GM12878 (cell line): ENCODE data around the gene PDZK1IP1. TPM values are rescaled to one million over a fixed set of nuclear protein-coding genes. Genes with fewer than 3 reads are reported as not detected.

Source experiments
- ATAC-seq: fragments of 200-7000 bp; cut with Tn5 transposase; 3 replicates; pipeline ENCODE4 v1.9.1; 2020; ENCODE audit warnings: mild to moderate bottlenecking, moderate library complexity
- BruUV-seq: library from RNA; stranded (reverse); fragments of 400-500 nt; replicated peaks from 2 replicates; lab custom pipeline; 2021; lab: Mats Ljungman, UMichigan
- CTCF ChIA-PET: fragments of 300-600 bp; sonication (Branson Sonifier 250); formaldehyde crosslinking; extraction: SDS; loops from one replicate; lab custom pipeline; 2021; ENCODE audit warnings: inconsistent platforms; lab: Yijun Ruan, JAX
- POLR2A ChIA-PET: fragments of 350-600 bp; formaldehyde crosslinking; extraction: SDS; loops from one replicate; lab custom pipeline; 2021; ENCODE audit warnings: inconsistent platforms; lab: Charles Lee
- RAD21 ChIA-PET: fragments of 300-600 bp; sonication (Branson Sonifier 250); formaldehyde crosslinking; loops from one replicate; lab custom pipeline; 2023; ENCODE audit warnings: antibody characterized with exemption; ENCODE audit not compliant: unreplicated experiment; lab: Charles Lee
- SMC1A ChIA-PET: fragments of 300-600 bp; sonication (Branson Sonifier 250); formaldehyde crosslinking; loops from one replicate; lab custom pipeline; 2023; ENCODE audit not compliant: unreplicated experiment, uncharacterized antibody; lab: Charles Lee
- DNase-seq: peaks from one replicate; pipeline ENCODE4 v3.0.0-alpha.2; 2011; ENCODE audit warnings: low read depth, low spot score
- FAIRE-seq: peaks from 3 replicates; lab custom pipeline; 2011; peaks lifted over from hg19 to GRCh38; lab: Jason Lieb, UNC
- H2AFZ ChIP-seq: 2 replicates; pipeline ENCODE4 v1.6.0; 2011; ENCODE audit warnings: low read depth, low read length, control low read depth; ENCODE audit not compliant: control insufficient read depth
- H3K27ac ChIP-seq: 2 replicates; pipeline ENCODE4 v1.5.1; 2011; ENCODE audit warnings: control low read depth; ENCODE audit not compliant: control insufficient read depth, insufficient read depth
- H3K27me3 ChIP-seq, 2 experiments: replicated peaks in 1 of 2; 2 replicates each; pipeline versions ENCODE4 v1.6.0 to v1.6.1; 2011; ENCODE audit warnings: low read length in 1 of 2; ENCODE audit not compliant: control insufficient read depth in 2 of 2, insufficient read depth in 2 of 2
- H3K36me3 ChIP-seq, 2 experiments: 2 replicates each; pipeline ENCODE4 v1.5.1; 2011; ENCODE audit warnings: low read length in 1 of 2; ENCODE audit not compliant: control insufficient read depth in 2 of 2, insufficient read depth in 2 of 2
- H3K4me1 ChIP-seq: 2 replicates; pipeline ENCODE4 v1.6.1; 2011; ENCODE audit warnings: mild to moderate bottlenecking, low read length, moderate library complexity, mixed read lengths; ENCODE audit not compliant: control insufficient read depth, insufficient read depth
- H3K4me2 ChIP-seq: 2 replicates; pipeline ENCODE4 v1.6.0; 2011; ENCODE audit warnings: control low read depth; ENCODE audit not compliant: control insufficient read depth, insufficient read depth
- H3K4me3 ChIP-seq: fragments of 200-600 bp; sonication (generic); 2 replicates; pipeline ENCODE4 v1.5.1; 2016
- H3K79me2 ChIP-seq: 2 replicates; pipeline ENCODE4 v1.6.0; 2011; ENCODE audit warnings: low read length; ENCODE audit not compliant: control insufficient read depth, insufficient read depth
- H3K9ac ChIP-seq: 2 replicates; pipeline ENCODE4 v1.8.0; 2011; ENCODE audit warnings: low read length, control low read depth, mixed read lengths; ENCODE audit not compliant: control insufficient read depth, insufficient read depth
- H3K9me3 ChIP-seq: replicated peaks from 3 replicates; pipeline ENCODE4 v1.5.1; 2011; ENCODE audit warnings: mild to moderate bottlenecking, low read length; ENCODE audit not compliant: control insufficient read depth, insufficient read depth
- H4K20me1 ChIP-seq: 2 replicates; pipeline ENCODE4 v1.6.0; 2011; ENCODE audit not compliant: control insufficient read depth, insufficient read depth
- BHLHE40 ChIP-seq, 2 experiments: fragments of 450-650 bp in 1 of 2; IDR thresholded peaks; 2 replicates each; pipeline ENCODE4 v1.6.1; 2011 to 2017; ENCODE audit warnings: low read depth in 2 of 2, borderline replicate concordance in 1 of 2, improper control_type of control experiment in 1 of 2, low read length in 1 of 2, mild to moderate bottlenecking in 1 of 2
- CHD4 ChIP-seq: fragments of 200-600 bp; sonication (generic); IDR thresholded peaks from 2 replicates; pipeline ENCODE4 v1.6.1; 2016; ENCODE audit warnings: mild to moderate bottlenecking
- GABPA ChIP-seq: IDR thresholded peaks from 2 replicates; pipeline ENCODE4 v1.6.1; 2014; ENCODE audit warnings: antibody characterized with exemption, low read depth, mild to moderate bottlenecking, inconsistent platforms
- HDGF ChIP-seq: fragments of 450-650 bp; IDR thresholded peaks from 2 replicates; pipeline ENCODE4 v1.6.1; 2016; ENCODE audit warnings: antibody characterized with exemption
- IRF5 ChIP-seq: fragments of 450-650 bp; IDR thresholded peaks from 2 replicates; pipeline ENCODE4 v1.6.1; 2017; ENCODE audit warnings: borderline replicate concordance
- KLF5 ChIP-seq: fragments of 450-650 bp; IDR thresholded peaks from 2 replicates; pipeline ENCODE4 v1.6.1; 2014; ENCODE audit warnings: mild to moderate bottlenecking; ENCODE audit not compliant: partially characterized antibody
- MTA2 ChIP-seq: fragments of 450-650 bp; IDR thresholded peaks from 2 replicates; pipeline ENCODE4 v1.6.1; 2016; ENCODE audit warnings: low read depth, mild to moderate bottlenecking, moderate library complexity
- NBN ChIP-seq: fragments of 450-650 bp; IDR thresholded peaks from 2 replicates; pipeline ENCODE4 v1.6.1; 2016
- NR2C1 ChIP-seq: fragments of 450-650 bp; IDR thresholded peaks from 2 replicates; pipeline ENCODE4 v1.6.1; 2017; ENCODE audit warnings: antibody characterized with exemption, mild to moderate bottlenecking, moderate library complexity
- PML ChIP-seq: IDR thresholded peaks from 2 replicates; pipeline ENCODE4 v1.6.1; 2012; ENCODE audit warnings: low read length, inconsistent platforms
- POLR2AphosphoS5 ChIP-seq: IDR thresholded peaks from 2 replicates; pipeline ENCODE4 v1.6.1; 2011; ENCODE audit warnings: mild to moderate bottlenecking, low read length, inconsistent platforms
- SP1 ChIP-seq: IDR thresholded peaks from one replicate; pipeline ENCODE4 v1.6.1; 2011; ENCODE audit warnings: low read depth, low read length
- SUZ12 ChIP-seq: fragments of 200-600 bp; sonication (generic); IDR thresholded peaks from one replicate; pipeline ENCODE4 v1.6.1; 2018; ENCODE audit warnings: antibody characterized with exemption, mild to moderate bottlenecking; ENCODE audit not compliant: unreplicated experiment
- TARDBP ChIP-seq: IDR thresholded peaks from 2 replicates; pipeline ENCODE4 v1.6.1; 2016; ENCODE audit warnings: borderline replicate concordance
- ZBED1 ChIP-seq: IDR thresholded peaks from 2 replicates; pipeline ENCODE4 v1.6.1; 2016; ENCODE audit warnings: borderline replicate concordance
- ZNF24 ChIP-seq: fragments of 450-650 bp; IDR thresholded peaks from 2 replicates; pipeline ENCODE4 v1.6.1; 2017; ENCODE audit warnings: antibody characterized with exemption, mild to moderate bottlenecking
- ZNF274 ChIP-seq: IDR thresholded peaks from one replicate; pipeline ENCODE4 v1.8.0; 2011; ENCODE audit not compliant: insufficient read length, insufficient read depth
- WGBS: methylation state at CpG from one replicate; pipeline ENCODE4 v1.1.6; 2016; ENCODE audit warnings: low lambda C conversion rate; ENCODE audit not compliant: insufficient replicate concordance, insufficient coverage; ENCODE audit errors: missing lambda C conversion rate; 5-methylcytosine and 5-hydroxymethylcytosine counted together
- in situ Hi-C: fragments of 300-500 bp; cut with MboI; formaldehyde crosslinking; loops from 9 replicates; pipeline ENCODE4 v1.14.3; 2018; ENCODE audit warnings: mixed read lengths
- intact Hi-C: fragments of 100-400 bp; cut with micrococcal nuclease; formaldehyde crosslinking; loops from one replicate; pipeline ENCODE4 v1.14.2; 2022; ENCODE audit not compliant: unreplicated experiment
- polyA plus RNA-seq, 11 experiments: library from polyadenylated mRNA; depleted of rRNA in 4 of 11; unstranded in 6 of 11; stranded (reverse) in 5 of 11; fragments of >200 nt; fragmentation: Nextera tagmentation in 4 of 11; fragmentation: Illumina TruSeq in 1 of 11; extraction: Ambion mirVana in 4 of 11; extraction: Trizol in 1 of 11; gene quantifications; 1 replicate in 1 of 11; 2 replicates in 10 of 11; pipeline versions ENCODE4 v1.2.1 to v1.2.3, GENCODE V29; 2011 to 2016; ENCODE audit warnings: inconsistent platforms in 2 of 11, missing spikeins in 2 of 11, low read depth in 1 of 11
- total RNA-seq, 4 experiments: library from RNA; depleted of rRNA in 3 of 4; stranded (reverse); fragments of >200 nt in 3 of 4; fragmentation: Illumina TruSeq in 1 of 4; extraction: Trizol in 1 of 4; gene quantifications; 2 replicates each; pipeline versions ENCODE4 v1.2.1 to v1.2.3, GENCODE V29; 2013 to 2021
- TF ChIP-seq, protein P1 (sequence below): IDR thresholded peaks from 2 replicates; pipeline ENCODE4 v1.6.1; 2011; ENCODE audit warnings: low read depth, low read length, improper control_type of control experiment, borderline replicate concordance
- TF ChIP-seq, protein P2 (sequence below): IDR thresholded peaks from 2 replicates; pipeline ENCODE4 v1.6.1; 2011; ENCODE audit warnings: mild to moderate bottlenecking, low read depth, low read length, moderate library complexity; ENCODE audit not compliant: insufficient replicate concordance
- TF ChIP-seq, protein P3 (sequence below): fragments of 450-650 bp; formaldehyde crosslinking; IDR thresholded peaks from 2 replicates; pipeline ENCODE4 v1.5.0; 2022; ENCODE audit warnings: mild to moderate bottlenecking, missing genetic modification characterization

PDZK1IP1 gene
- total and polyA plus RNA-seq, 10 of the 15 experiments (the other 5 are each of a cell fraction or from before 2014, with no cell fraction given): not detected

GRCh38 chr1:47207803-47208373 lies 18.1 kb upstream of the PDZK1IP1 start:
- Histone ChIP-seq H4K20me1 (no peaks in the 10 kb centered on the region), H3K9me3 (no peaks in the 10 kb centered on the region), H2AFZ (no peak overlapping the region), H3K4me2 (no peak overlapping the region), H3K27ac (no peak overlapping the region), H3K4me1 (no peaks in the 10 kb centered on the region; the same call in 1 of the 2 replicates), H3K79me2 (no peaks in the 10 kb centered on the region), H3K9ac (no peak overlapping the region), H3K27me3 (peaks cover under 1 to 3% of the 10 kb centered on the region in 2 experiments), H3K4me3 (no peak overlapping the region), H3K36me3 (no peaks in the 10 kb centered on the region)
- ChIA-PET POLR2A (no interaction called here), RAD21 (no interaction called here), SMC1A (no interaction called here), CTCF (no interaction called here)
- WGBS: 0% methylated on average over 8 of the region's 8 CpGs
- intact Hi-C loops (no loop called here), in situ Hi-C loops (no loop called here)
- no TSS peak for BruUV-seq
- no peak for DNase-seq
- FAIRE-seq: no peak
- ATAC-seq: no peak
- no peak for TF ChIP-seq PML
- no peak for TF ChIP-seq POLR2AphosphoS5
- TF ChIP-seq, protein P1, sequence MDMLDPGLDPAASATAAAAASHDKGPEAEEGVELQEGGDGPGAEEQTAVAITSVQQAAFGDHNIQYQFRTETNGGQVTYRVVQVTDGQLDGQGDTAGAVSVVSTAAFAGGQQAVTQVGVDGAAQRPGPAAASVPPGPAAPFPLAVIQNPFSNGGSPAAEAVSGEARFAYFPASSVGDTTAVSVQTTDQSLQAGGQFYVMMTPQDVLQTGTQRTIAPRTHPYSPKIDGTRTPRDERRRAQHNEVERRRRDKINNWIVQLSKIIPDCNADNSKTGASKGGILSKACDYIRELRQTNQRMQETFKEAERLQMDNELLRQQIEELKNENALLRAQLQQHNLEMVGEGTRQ: no peak
- no peak for TF ChIP-seq CHD4
- TF ChIP-seq ZBED1: no peak
- no peak for TF ChIP-seq NR2C1
- TF ChIP-seq TARDBP: no peak
- TF ChIP-seq, protein P2, sequence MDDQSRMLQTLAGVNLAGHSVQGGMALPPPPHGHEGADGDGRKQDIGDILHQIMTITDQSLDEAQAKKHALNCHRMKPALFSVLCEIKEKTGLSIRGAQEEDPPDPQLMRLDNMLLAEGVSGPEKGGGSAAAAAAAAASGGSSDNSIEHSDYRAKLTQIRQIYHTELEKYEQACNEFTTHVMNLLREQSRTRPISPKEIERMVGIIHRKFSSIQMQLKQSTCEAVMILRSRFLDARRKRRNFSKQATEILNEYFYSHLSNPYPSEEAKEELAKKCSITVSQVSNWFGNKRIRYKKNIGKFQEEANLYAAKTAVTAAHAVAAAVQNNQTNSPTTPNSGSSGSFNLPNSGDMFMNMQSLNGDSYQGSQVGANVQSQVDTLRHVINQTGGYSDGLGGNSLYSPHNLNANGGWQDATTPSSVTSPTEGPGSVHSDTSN: no peak
- TF ChIP-seq IRF5: no peak
- no peak for TF ChIP-seq SP1
- no peak for TF ChIP-seq NBN
- TF ChIP-seq GABPA: no peak
- no peak for TF ChIP-seq ZNF274
- TF ChIP-seq, protein P3, sequence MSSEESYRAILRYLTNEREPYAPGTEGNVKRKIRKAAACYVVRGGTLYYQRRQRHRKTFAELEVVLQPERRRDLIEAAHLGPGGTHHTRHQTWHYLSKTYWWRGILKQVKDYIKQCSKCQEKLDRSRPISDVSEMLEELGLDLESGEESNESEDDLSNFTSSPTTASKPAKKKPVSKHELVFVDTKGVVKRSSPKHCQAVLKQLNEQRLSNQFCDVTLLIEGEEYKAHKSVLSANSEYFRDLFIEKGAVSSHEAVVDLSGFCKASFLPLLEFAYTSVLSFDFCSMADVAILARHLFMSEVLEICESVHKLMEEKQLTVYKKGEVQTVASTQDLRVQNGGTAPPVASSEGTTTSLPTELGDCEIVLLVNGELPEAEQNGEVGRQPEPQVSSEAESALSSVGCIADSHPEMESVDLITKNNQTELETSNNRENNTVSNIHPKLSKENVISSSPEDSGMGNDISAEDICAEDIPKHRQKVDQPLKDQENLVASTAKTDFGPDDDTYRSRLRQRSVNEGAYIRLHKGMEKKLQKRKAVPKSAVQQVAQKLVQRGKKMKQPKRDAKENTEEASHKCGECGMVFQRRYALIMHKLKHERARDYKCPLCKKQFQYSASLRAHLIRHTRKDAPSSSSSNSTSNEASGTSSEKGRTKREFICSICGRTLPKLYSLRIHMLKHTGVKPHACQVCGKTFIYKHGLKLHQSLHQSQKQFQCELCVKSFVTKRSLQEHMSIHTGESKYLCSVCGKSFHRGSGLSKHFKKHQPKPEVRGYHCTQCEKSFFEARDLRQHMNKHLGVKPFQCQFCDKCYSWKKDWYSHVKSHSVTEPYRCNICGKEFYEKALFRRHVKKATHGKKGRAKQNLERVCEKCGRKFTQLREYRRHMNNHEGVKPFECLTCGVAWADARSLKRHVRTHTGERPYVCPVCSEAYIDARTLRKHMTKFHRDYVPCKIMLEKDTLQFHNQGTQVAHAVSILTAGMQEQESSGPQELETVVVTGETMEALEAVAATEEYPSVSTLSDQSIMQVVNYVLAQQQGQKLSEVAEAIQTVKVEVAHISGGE (CRISPR knock-in tag): no peak
- TF ChIP-seq SUZ12: no peak
- no peak for TF ChIP-seq KLF5
- TF ChIP-seq ZNF24: no peak
- TF ChIP-seq HDGF: no peak
- no peak for TF ChIP-seq BHLHE40 (IDR thresholded peaks at IDR 0.05; ENCODE audit: borderline replicate concordance in 1 of 2, low read depth in 2 of 2, low read length in 1 of 2)
- TF ChIP-seq MTA2: no peak
